Small intestine (tissue), 7 donors: ENCODE measurements around the gene SH2B2. TPM values are rescaled to one million over a fixed set of nuclear protein-coding genes. Genes with fewer than 3 reads are reported as not detected.
"Not testable (repeated sequence)": the region's sequence is repeated elsewhere in the genome, so short reads cannot be mapped to it uniquely, and the experiment has no call there.

ENCODE experiments used
- DNase-seq, 2 donors: peaks; one replicate each; pipeline versions ENCODE4 v3.0.0 to v3.0.0-alpha.2; 2013
- FAIRE-seq: peaks from 2 replicates; lab custom pipeline; 2012; peaks lifted over from hg19 to GRCh38; lab: Jason Lieb, UNC
- H3K27ac ChIP-seq, 3 donors: one replicate each; pipeline ENCODE4 v1.5.1; 2013; ENCODE audit warnings: low read length in 2 of 3, mild to moderate bottlenecking in 2 of 3, control low read depth in 1 of 3, inconsistent platforms in 1 of 3, low read depth in 1 of 3, moderate library complexity in 1 of 3
- H3K27me3 ChIP-seq, 3 donors: one replicate each; pipeline ENCODE4 v1.6.1; 2013; ENCODE audit warnings: low read length in 3 of 3, inconsistent platforms in 1 of 3; ENCODE audit not compliant: control insufficient read depth in 3 of 3, insufficient read depth in 3 of 3
- H3K36me3 ChIP-seq, 3 donors: one replicate each; pipeline ENCODE4 v1.6.1; 2013; ENCODE audit warnings: low read length in 3 of 3, inconsistent platforms in 1 of 3, low read depth in 1 of 3, mild to moderate bottlenecking in 1 of 3, moderate library complexity in 1 of 3; ENCODE audit not compliant: control insufficient read depth in 3 of 3, insufficient read depth in 2 of 3
- H3K4me1 ChIP-seq, 3 donors: one replicate each; pipeline ENCODE4 v1.6.1; 2013; ENCODE audit warnings: low read length in 2 of 3, inconsistent platforms in 1 of 3, low read depth in 1 of 3, mild to moderate bottlenecking in 1 of 3, moderate library complexity in 1 of 3; ENCODE audit not compliant: control insufficient read depth in 3 of 3, insufficient read depth in 2 of 3
- H3K4me3 ChIP-seq, 3 donors: one replicate each; pipeline ENCODE4 v1.5.1; 2013; ENCODE audit warnings: low read length in 3 of 3, control low read depth in 1 of 3, inconsistent platforms in 1 of 3, low read depth in 1 of 3, mild to moderate bottlenecking in 1 of 3, moderate library complexity in 1 of 3
- H3K9me3 ChIP-seq, 2 donors: one replicate each; pipeline ENCODE4 v1.6.1; 2013; ENCODE audit warnings: low read depth in 1 of 2, low read length in 1 of 2; ENCODE audit not compliant: control insufficient read depth in 2 of 2, insufficient read depth in 1 of 2
- WGBS, 3 donors: extraction: QIAGEN DNeasy Blood & Tissue Kit; methylation state at CpG; one replicate each; pipeline ENCODE4 v1.1.7; 2013; 5-methylcytosine and 5-hydroxymethylcytosine counted together
- polyA plus RNA-seq, 4 donors: library from polyadenylated mRNA; stranded (reverse) in 3 of 4; unstranded in 1 of 4; fragments of 200-250 nt in 3 of 4; fragments of 120-200 nt in 1 of 4; gene quantifications; one replicate each; pipeline versions ENCODE4 v1.2.1 to v1.2.3, GENCODE V29; 2013
- donor health status: healthy with polysubstance abuse.
- donor health status: control.
- donor health status: control.
- donor health status: Bipolar disorder and iron deficiency.
- donor health status: healthy.

SH2B2 gene
- polyA plus RNA-seq, 4 donors = 0.67 to 2.5 (median 1.6) TPM

DNA sequence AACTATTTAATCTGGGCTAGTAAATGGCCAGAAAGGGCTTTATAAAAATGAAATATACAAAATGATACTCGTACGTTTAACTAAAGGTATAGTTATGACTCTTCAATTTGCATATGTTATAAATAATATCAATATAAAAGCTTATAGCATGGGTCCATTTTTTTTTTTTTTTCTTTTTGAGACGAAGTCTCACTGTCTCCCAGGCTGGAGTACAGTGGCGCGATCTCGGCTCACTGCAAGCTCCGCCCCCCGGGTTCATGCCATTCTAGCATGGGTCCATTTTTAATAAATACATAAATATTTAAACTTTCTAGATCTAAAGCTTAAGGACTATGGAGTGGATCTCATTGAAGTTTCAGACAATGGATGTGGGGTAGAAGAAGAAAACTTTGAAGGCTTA, 50.3 kb downstream of the SH2B2 start:
- H3K27ac ChIP-seq, H3K9me3 ChIP-seq, H3K36me3 ChIP-seq, H3K4me1 ChIP-seq, H3K4me3 ChIP-seq, DNase-seq, H3K27me3 ChIP-seq, FAIRE-seq: not testable (repeated sequence)
- 80% methylated on average over 5 of the region's 8 CpGs; no CpG with 5 or more reads in 2 of the 3 donors for WGBS, 3 donors

DNA sequence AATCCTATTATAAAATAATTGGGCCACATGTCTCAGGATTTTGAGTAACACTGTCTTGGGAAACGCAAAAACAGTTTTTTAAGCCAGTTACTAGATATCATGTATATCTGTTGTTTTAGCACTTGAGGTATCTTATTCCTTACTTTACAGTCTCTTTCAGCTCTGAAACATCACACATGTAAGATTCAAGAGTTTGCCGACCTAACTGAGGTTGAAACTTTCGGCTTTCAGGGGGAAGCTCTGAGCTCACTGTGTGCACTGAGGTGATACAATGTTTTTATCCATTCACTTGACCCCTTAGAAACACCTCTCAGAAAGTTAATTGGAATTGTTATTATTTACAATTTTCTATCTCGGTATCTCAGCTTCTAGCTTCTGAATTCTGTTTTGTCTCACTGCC, 50.8 kb downstream of the SH2B2 start:
- not testable (repeated sequence) for H3K9me3 ChIP-seq, H3K4me1 ChIP-seq, H3K27me3 ChIP-seq, FAIRE-seq, DNase-seq, H3K4me3 ChIP-seq, H3K27ac ChIP-seq, H3K36me3 ChIP-seq
- 79 to 84% (median 84%) methylated on average over 4 of the region's 4 CpGs for WGBS, 3 donors

DNA sequence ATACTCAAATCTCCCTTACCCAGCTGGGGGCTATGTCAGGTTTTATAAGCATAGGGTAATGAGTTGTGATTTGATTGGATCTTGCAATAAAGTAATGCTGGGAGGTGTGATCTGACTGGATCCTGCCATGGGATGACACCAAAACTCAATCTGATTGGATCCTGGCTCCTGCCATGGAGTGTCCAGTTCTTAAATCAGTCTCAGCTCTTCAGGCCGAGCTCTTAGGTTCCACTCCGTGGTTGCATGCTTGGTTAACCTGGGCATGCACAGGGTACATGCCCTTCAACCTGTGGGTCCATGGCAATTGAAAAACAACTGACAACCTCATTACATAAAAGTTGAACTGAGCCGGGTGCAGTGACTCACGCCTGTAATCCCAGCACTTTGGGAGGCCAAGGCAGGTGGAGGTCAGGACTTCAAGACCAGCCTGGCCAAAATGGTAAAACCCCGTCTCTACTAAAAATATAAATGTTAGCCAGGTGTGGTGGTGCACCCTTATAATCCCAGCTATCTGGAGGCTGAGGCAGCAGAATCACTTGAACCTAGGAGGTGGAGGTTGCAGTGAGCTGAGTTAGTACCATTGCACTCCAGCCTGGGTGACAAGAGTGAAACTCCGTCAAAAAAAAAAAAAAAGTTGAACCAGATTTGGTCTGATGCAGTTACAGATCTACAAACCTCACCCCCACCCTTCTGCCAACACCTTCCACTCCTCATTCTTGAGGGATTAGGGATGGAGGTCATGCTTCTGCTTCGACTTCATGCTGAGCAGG, 54.1 kb downstream of the SH2B2 start:
- not testable (repeated sequence) for DNase-seq, H3K27ac ChIP-seq, FAIRE-seq, H3K27me3 ChIP-seq, H3K4me1 ChIP-seq, H3K4me3 ChIP-seq, H3K36me3 ChIP-seq, H3K9me3 ChIP-seq
- WGBS, 3 donors = 73 to 81% (median 78%) methylated on average over 5 of the region's 7 CpGs

GRCh38 chr7:102346983-102347382, 60.3 kb downstream of the SH2B2 start:
- not testable (repeated sequence) for FAIRE-seq, H3K4me3 ChIP-seq
- 86 to 89% (median 86%) methylated on average over 2 of the region's 6 CpGs for WGBS, 3 donors

DNA sequence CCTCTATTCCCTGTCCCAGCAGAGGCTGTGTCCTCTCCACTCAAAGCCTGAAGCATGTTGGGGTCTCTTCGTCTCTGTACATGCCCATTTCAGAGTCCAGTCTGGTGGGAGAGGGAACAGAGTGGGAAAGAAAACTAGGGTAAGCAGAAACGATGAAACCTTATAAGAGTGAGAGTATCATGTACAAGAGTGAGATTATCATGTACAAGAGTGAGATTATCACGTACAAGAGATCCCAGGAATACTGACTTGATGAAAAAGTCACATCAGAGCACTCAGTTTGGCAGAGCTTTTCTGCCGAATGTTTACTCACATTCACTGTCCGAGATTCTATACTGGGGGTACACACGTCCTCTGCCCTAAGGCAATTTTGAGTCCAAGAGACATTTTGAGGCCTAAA, 69.7 kb downstream of the SH2B2 start, which contains the start of gene SPDYE6:
Gene SPDYE6 (minus strand): TSS at position 101 of the 400 bp plus-strand sequence. CDS start 421 bp downstream, outside the sequence.
- H3K4me3 ChIP-seq, H3K27ac ChIP-seq, FAIRE-seq, DNase-seq, H3K4me1 ChIP-seq, H3K9me3 ChIP-seq, H3K36me3 ChIP-seq, H3K27me3 ChIP-seq: not testable (repeated sequence)
- no CpG with 5 or more reads among the region's 6 CpGs for WGBS, 3 donors

More at GRCh38 chr7:102346983-102347382, 60.3 kb downstream of the SH2B2 start:
- H3K27me3 ChIP-seq, H3K4me1 ChIP-seq, DNase-seq, H3K9me3 ChIP-seq, H3K27ac ChIP-seq, H3K36me3 ChIP-seq: not testable (repeated sequence)

DNA sequence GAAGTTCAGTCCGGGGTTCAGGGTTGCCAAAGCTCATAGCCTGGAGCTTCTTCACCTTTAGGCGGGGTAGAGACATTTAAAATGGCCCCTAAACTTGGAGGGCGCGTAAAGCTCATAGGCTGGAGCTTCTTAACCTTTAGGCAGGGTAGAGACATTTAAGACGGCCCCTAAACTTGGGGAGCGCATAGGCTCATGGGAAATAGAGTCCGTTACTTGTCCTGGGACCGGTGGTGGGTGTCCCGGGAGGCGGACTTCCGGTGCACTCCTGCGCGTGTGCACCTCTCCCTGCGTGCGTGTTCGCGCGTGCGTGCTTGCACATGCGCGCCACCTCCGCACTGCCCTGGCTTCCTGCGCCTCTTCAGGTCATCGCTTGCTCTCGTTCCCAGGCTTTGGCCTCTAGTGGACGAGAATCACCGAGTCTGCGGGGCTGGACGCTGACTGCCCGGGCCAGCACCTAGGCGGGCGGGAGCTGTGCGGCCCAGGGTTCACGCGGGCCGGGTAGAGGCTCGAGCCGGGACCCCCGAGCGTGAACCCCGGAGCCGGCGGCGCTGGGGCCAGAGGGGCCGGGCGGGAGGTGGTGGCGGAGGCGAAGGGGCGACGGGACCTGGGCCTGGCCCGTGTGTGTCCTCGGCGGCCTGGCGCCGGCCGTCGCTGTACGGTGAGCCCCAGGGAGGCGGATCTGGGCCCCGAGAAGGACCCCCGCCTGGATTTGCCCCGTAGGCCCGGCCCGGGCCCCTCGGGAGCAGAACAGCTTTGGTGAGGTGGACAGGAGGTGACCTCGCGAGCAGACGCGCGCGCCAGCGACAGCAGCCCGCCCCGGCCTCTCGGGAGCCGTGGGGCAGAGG, 77.1 kb downstream of the SH2B2 start:
- H3K9me3 ChIP-seq, FAIRE-seq, H3K4me1 ChIP-seq, H3K27me3 ChIP-seq, H3K36me3 ChIP-seq: not testable (repeated sequence)
- peak overlapping the region; percentile 58 to 87 (median 78) for H3K27ac ChIP-seq
- 0% methylated on average over 61 to 76 of the region's 76 CpGs for WGBS, 3 donors
- peak overlapping the region; percentile 56 to 81 (median 70) for H3K4me3 ChIP-seq
- peak; percentile 97 to 99 for DNase-seq

DNA sequence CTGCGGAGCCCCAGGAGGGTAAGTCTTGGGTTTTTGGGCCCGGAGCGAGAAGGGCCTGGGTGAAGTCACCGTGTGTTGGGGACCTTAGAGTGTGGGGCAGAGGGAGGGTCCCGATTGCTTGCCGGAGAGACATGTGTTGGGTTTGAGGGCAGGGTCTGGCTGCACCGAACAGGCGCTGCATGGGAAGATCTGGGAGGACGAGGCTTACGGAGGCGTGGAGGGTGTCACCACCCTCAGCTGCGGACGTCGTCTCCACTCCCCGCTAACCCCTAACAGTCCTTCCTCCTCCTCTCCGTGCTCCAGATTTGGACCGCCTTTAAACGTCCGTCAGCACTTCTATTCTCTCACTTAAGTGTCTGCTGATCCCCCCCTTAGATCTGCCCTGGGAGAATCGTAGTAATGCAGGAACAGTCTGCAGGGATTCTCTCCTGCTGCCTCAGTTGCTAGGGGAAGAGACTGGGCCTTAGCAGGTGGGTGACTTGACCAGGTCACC, 77.8 kb downstream of the SH2B2 start:
- peak overlapping the region in 2 of 3 donors; percentile 58 to 87 for H3K27ac ChIP-seq
- WGBS, 3 donors = 0 to 2% (median 1%) methylated on average over 9 to 16 of the region's 20 CpGs
- not testable (repeated sequence) for H3K36me3 ChIP-seq, FAIRE-seq, H3K27me3 ChIP-seq, H3K9me3 ChIP-seq, H3K4me1 ChIP-seq
- peak in 1 of 2 donors; percentile 9 for DNase-seq
- H3K4me3 ChIP-seq = peak overlapping the region; percentile 56 to 81 (median 70)

- not testable (repeated sequence) for DNase-seq, H3K4me3 ChIP-seq, FAIRE-seq, H3K36me3 ChIP-seq, H3K9me3 ChIP-seq, H3K4me1 ChIP-seq, H3K27ac ChIP-seq, H3K27me3 ChIP-seq
- 45 to 62% (median 60%) methylated on average over 6 to 7 of the region's 7 CpGs for WGBS, 3 donors
Observed at GRCh38 chr7:102365390-102365789, 78.7 kb downstream of the SH2B2 start.
